A673 (cell line): ENCODE data around the gene C11orf16.

Source experiments
- EZH2 ChIP-seq: fragments of 200-600 bp; sonication (generic); IDR thresholded peaks from 2 replicates; pipeline ENCODE4 v1.6.1; 2017; ENCODE audit warnings: borderline replicate concordance, low read depth, mild to moderate bottlenecking, mixed read lengths, antibody characterized with exemption, low read length; ENCODE audit not compliant: poor library complexity, severe bottlenecking
- TF ChIP-seq, protein P1 (sequence below): fragments of 300-800, 200-600 bp; sonication (generic); conservative IDR thresholded peaks from 2 replicates; pipeline ENCODE4 v1.5.1; 2017; ENCODE audit warnings: low read depth, mild to moderate bottlenecking, antibody characterized with exemption, low read length, moderate library complexity, mixed read lengths

DNA sequence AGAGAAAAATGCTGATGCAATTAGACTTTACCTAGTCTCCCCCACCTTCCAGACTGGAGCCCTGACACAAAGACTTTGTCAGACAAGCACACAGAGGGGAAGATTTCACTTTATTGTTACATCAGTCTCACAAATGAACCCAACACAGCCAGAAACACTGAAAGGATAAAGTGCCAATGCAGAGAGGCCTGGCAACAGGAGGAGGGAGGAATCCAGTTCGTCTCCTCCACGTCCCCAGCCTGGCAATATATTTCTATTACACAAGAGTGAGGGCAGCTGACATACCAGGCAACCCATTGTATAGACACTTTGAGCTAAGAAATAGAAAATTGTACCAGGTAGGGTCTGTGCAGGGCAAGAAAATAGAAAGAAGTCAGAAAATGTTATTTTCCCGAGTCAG is 47.7 kb upstream of the C11orf16 start:
- TF ChIP-seq, protein P1, sequence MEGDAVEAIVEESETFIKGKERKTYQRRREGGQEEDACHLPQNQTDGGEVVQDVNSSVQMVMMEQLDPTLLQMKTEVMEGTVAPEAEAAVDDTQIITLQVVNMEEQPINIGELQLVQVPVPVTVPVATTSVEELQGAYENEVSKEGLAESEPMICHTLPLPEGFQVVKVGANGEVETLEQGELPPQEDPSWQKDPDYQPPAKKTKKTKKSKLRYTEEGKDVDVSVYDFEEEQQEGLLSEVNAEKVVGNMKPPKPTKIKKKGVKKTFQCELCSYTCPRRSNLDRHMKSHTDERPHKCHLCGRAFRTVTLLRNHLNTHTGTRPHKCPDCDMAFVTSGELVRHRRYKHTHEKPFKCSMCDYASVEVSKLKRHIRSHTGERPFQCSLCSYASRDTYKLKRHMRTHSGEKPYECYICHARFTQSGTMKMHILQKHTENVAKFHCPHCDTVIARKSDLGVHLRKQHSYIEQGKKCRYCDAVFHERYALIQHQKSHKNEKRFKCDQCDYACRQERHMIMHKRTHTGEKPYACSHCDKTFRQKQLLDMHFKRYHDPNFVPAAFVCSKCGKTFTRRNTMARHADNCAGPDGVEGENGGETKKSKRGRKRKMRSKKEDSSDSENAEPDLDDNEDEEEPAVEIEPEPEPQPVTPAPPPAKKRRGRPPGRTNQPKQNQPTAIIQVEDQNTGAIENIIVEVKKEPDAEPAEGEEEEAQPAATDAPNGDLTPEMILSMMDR = no peak
- TF ChIP-seq EZH2 = no peak
